Subcutaneous abdominal adipose tissue (tissue), 5 donors: Measurements from ENCODE around the gene SIRPA.

Source experiments
- H3K27ac ChIP-seq: one replicate; pipeline ENCODE4 v1.7.0; 2013; ENCODE audit warnings: low read depth, mild to moderate bottlenecking, inconsistent platforms, low read length, moderate library complexity
- H3K27me3 ChIP-seq, 5 donors: one replicate each; pipeline ENCODE4 v1.7.0; 2013; ENCODE audit warnings: low read length in 5 of 5, inconsistent platforms in 1 of 5; ENCODE audit not compliant: control insufficient read depth in 5 of 5, insufficient read depth in 4 of 5
- H3K36me3 ChIP-seq, 5 donors: one replicate each; pipeline ENCODE4 v1.7.0; 2013; ENCODE audit warnings: low read length in 5 of 5; ENCODE audit not compliant: control insufficient read depth in 5 of 5, insufficient read depth in 5 of 5
- H3K4me1 ChIP-seq, 5 donors: one replicate each; pipeline ENCODE4 v1.7.0; 2013; ENCODE audit warnings: low read length in 5 of 5, mild to moderate bottlenecking in 3 of 5, moderate library complexity in 1 of 5; ENCODE audit not compliant: control insufficient read depth in 5 of 5, insufficient read depth in 5 of 5
- H3K4me3 ChIP-seq, 5 donors: one replicate each; pipeline ENCODE4 v1.7.0; 2013; ENCODE audit warnings: low read length in 5 of 5, low read depth in 1 of 5
- H3K9ac ChIP-seq, 5 donors: one replicate each; pipeline ENCODE4 v1.7.0; 2013; ENCODE audit warnings: low read length in 5 of 5, mild to moderate bottlenecking in 4 of 5, moderate library complexity in 3 of 5
- H3K9me3 ChIP-seq, 5 donors: one replicate each; pipeline ENCODE4 v1.7.0; 2013; ENCODE audit warnings: low read length in 5 of 5; ENCODE audit not compliant: control insufficient read depth in 5 of 5
- donor health status: healthy.
- donor health status: healthy.
- donor health status: healthy.
- donor health status: healthy.
- donor health status: healthy.

SIRPA gene

DNA sequence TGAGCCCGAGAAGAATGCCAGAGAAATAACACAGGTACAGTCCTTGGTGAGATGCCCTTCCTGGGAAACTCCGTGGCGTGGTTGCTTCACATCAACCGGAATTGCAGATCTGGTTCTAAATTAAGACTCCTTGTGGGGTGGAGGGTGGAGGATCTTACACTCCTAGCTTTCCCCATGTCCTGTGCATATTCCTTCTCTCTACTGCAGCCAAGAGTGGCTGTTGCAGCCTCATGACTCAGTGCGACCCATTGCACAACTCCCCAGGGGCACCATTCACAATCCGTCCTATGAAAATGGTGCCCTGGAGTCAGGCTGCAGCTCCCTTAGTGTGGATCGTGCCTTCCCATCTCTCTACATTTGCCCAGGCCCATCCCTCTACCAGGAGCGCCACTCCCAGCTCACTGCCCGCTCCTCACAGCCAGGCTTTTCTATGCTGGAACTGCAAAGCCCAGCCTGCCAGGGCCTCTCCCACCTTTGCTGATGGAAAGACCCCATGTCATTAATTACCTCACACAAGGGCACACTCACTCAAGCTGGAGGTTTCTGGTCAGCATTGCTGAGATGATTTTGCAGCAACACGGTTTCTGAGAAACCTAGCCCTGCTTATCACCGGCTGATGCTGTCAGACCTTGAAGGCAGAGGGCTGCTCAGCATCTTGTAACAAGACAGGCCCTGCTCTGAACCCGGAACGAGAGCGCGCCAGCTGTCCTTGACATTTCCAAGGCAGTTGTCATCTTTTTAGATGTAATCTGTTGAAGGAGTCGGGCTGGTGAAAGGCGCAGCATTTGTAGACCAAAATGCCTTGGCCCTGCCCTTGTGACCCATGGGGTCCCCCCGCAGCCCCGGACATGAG, 39.7 kb downstream of the SIRPA start:
- Histone ChIP-seq H3K4me1 (peaks cover 5 to 49% (median 27%) of the 10 kb centered on the region in 5 donors), H3K36me3 (peaks cover 0 to 65% (median 38%) of the 10 kb centered on the region in 5 donors), H3K27me3 (no peaks in the 10 kb centered on the region), H3K27ac (peak overlapping the region; percentile 67), H3K9me3 (no peaks in the 10 kb centered on the region), H3K9ac (peak overlapping the region in 2 of 5 donors; percentile 5 to 19), H3K4me3 (no peak overlapping the region)

DNA sequence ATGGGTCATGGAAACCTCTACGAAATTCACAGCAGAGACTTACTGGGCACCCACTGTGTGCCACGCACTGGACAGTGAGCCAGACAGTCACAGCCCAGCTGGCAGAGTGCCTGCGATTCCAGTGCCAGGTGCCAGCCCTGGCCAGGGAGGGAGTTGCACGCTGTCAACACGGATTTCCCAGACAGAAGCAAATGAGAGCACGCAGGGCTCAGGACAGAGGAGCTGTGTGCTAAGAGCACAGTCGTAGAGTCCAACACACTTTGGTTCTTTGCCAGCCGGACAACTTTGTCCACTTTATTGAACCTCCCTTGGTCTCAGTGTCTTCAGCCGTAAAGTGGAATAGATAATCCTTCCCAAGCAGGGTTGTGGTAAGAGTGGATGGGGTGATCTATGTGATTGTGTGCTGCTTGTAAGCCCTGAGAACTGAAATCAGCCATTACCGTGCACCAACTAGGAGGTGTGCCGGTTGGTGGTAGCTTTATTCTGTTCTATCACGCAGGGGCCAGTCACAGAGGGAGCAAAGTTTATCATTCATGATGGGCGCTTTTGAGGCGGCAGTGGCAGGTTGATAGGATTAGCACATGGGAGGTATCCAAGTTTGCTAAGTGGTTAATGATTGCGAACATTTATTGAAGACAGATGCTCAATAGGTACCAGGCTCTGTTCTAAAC, 40.6 kb downstream of the SIRPA start:
- H3K4me1 ChIP-seq, result peaks cover 5 to 52% (median 31%) of the 10 kb centered on the region in 5 donors
- no peaks in the 10 kb centered on the region for H3K9me3 ChIP-seq
- H3K9ac ChIP-seq, result no peak overlapping the region
- H3K27ac ChIP-seq, result peak overlapping the region; percentile 67
- peaks cover 0 to 61% (median 38%) of the 10 kb centered on the region in 5 donors for H3K36me3 ChIP-seq
- no peak overlapping the region for H3K4me3 ChIP-seq
- no peaks in the 10 kb centered on the region for H3K27me3 ChIP-seq

DNA sequence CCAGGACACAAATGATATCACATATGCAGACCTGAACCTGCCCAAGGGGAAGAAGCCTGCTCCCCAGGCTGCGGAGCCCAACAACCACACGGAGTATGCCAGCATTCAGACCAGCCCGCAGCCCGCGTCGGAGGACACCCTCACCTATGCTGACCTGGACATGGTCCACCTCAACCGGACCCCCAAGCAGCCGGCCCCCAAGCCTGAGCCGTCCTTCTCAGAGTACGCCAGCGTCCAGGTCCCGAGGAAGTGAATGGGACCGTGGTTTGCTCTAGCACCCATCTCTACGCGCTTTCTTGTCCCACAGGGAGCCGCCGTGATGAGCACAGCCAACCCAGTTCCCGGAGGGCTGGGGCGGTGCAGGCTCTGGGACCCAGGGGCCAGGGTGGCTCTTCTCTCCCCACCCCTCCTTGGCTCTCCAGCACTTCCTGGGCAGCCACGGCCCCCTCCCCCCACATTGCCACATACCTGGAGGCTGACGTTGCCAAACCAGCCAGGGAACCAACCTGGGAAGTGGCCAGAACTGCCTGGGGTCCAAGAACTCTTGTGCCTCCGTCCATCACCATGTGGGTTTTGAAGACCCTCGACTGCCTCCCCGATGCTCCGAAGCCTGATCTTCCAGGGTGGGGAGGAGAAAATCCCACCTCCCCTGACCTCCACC, 42.2 kb downstream of the SIRPA start:
- Histone ChIP-seq H3K27me3 (no peaks in the 10 kb centered on the region), H3K36me3 (peaks cover 0 to 46% (median 32%) of the 10 kb centered on the region in 5 donors), H3K27ac (no peak overlapping the region), H3K9me3 (no peaks in the 10 kb centered on the region), H3K4me1 (peaks cover 13 to 67% (median 44%) of the 10 kb centered on the region in 5 donors), H3K9ac (no peak overlapping the region), H3K4me3 (no peak overlapping the region)

DNA sequence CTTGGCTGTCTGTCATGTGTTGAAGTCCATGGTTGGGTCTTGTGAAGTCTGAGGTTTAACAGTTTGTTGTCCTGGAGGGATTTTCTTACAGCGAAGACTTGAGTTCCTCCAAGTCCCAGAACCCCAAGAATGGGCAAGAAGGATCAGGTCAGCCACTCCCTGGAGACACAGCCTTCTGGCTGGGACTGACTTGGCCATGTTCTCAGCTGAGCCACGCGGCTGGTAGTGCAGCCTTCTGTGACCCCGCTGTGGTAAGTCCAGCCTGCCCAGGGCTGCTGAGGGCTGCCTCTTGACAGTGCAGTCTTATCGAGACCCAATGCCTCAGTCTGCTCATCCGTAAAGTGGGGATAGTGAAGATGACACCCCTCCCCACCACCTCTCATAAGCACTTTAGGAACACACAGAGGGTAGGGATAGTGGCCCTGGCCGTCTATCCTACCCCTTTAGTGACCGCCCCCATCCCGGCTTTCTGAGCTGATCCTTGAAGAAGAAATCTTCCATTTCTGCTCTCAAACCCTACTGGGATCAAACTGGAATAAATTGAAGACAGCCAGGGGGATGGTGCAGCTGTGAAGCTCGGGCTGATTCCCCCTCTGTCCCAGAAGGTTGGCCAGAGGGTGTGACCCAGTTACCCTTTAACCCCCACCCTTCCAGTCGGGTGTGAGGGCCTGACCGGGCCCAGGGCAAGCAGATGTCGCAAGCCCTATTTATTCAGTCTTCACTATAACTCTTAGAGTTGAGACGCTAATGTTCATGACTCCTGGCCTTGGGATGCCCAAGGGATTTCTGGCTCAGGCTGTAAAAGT, 43.5 kb downstream of the SIRPA start:
- peaks cover 0 to 45% (median 32%) of the 10 kb centered on the region in 5 donors for H3K36me3 ChIP-seq
- H3K27ac ChIP-seq, result no peak overlapping the region
- peaks cover 13 to 66% (median 50%) of the 10 kb centered on the region in 5 donors for H3K4me1 ChIP-seq
- no peaks in the 10 kb centered on the region for H3K9me3 ChIP-seq
- H3K27me3 ChIP-seq, result no peaks in the 10 kb centered on the region
- no peak overlapping the region for H3K4me3 ChIP-seq
- peak overlapping the region in 1 of 5 donors; percentile 6 for H3K9ac ChIP-seq

DNA sequence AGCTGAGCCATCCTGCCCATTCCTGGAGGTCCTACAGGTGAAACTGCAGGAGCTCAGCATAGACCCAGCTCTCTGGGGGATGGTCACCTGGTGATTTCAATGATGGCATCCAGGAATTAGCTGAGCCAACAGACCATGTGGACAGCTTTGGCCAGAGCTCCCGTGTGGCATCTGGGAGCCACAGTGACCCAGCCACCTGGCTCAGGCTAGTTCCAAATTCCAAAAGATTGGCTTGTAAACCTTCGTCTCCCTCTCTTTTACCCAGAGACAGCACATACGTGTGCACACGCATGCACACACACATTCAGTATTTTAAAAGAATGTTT, 44.0 kb downstream of the SIRPA start:
- peaks cover 0 to 45% (median 32%) of the 10 kb centered on the region in 5 donors for H3K36me3 ChIP-seq
- no peak overlapping the region for H3K27ac ChIP-seq
- H3K4me1 ChIP-seq, result peaks cover 17 to 69% (median 53%) of the 10 kb centered on the region in 5 donors
- H3K27me3 ChIP-seq, result no peaks in the 10 kb centered on the region
- no peak overlapping the region for H3K9ac ChIP-seq
- no peaks in the 10 kb centered on the region for H3K9me3 ChIP-seq
- no peak overlapping the region for H3K4me3 ChIP-seq

DNA sequence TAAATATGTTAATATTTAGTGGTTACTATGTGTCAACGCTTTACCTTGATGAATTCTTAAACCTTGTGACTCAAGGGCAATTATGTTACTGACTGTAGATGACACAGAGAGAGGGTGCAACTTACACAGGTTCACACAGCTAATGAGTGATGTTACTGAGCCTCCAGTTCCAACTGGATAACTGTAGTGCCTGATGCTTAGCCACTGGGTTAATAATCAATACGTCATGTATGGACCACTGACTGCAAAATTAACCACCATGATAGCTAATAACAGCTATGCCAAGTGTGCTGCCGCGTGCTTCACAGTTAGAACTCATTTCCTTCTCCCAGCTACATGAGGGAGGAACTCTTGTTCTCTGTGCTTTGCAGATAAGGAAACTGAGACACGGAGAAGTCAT, 45.4 kb downstream of the SIRPA start:
- peak overlapping the region in 1 of 5 donors; percentile 8 for H3K9ac ChIP-seq
- peaks cover 0 to 34% (median 27%) of the 10 kb centered on the region in 5 donors for H3K36me3 ChIP-seq
- H3K27me3 ChIP-seq, result no peaks in the 10 kb centered on the region
- H3K9me3 ChIP-seq, result no peaks in the 10 kb centered on the region
- H3K4me3 ChIP-seq, result no peak overlapping the region
- H3K27ac ChIP-seq, result no peak overlapping the region
- H3K4me1 ChIP-seq, result peaks cover 16 to 69% (median 60%) of the 10 kb centered on the region in 5 donors

- Histone ChIP-seq H3K36me3 (peaks cover 0 to 28% (median 20%) of the 10 kb centered on the region in 5 donors), H3K4me3 (peak overlapping the region in 2 of 5 donors; percentile 11 to 51), H3K9ac (no peak overlapping the region), H3K27ac (no peak overlapping the region), H3K27me3 (no peaks in the 10 kb centered on the region), H3K9me3 (no peaks in the 10 kb centered on the region), H3K4me1 (peaks cover 14 to 69% (median 66%) of the 10 kb centered on the region in 5 donors)
Observed at GRCh38 chr20:1941226-1941625, 46.0 kb downstream of the SIRPA start.

GRCh38 chr20:1942061-1942460, 46.9 kb downstream of the SIRPA start:
- Histone ChIP-seq H3K4me1 (peaks cover 18 to 76% (median 74%) of the 10 kb centered on the region in 5 donors), H3K9me3 (no peaks in the 10 kb centered on the region), H3K27me3 (peaks cover 0 to 4% (median 0%) of the 10 kb centered on the region in 5 donors), H3K4me3 (no peak overlapping the region), H3K36me3 (peaks cover 0 to 19% (median 12%) of the 10 kb centered on the region in 5 donors), H3K9ac (no peak overlapping the region), H3K27ac (no peak overlapping the region)

- peak overlapping the region; percentile 38 for H3K27ac ChIP-seq
- H3K27me3 ChIP-seq, result peaks cover 0 to 5% (median 0%) of the 10 kb centered on the region in 5 donors
- H3K9ac ChIP-seq, result no peak overlapping the region
- H3K36me3 ChIP-seq, result peaks cover 0 to 13% (median 8%) of the 10 kb centered on the region in 5 donors
- H3K4me3 ChIP-seq, result no peak overlapping the region
- H3K4me1 ChIP-seq, result peaks cover 18 to 82% (median 79%) of the 10 kb centered on the region in 5 donors
- no peaks in the 10 kb centered on the region for H3K9me3 ChIP-seq
Observed at GRCh38 chr20:1942486-1943274, 47.5 kb downstream of the SIRPA start.
